Brain microvascular endothelial cell (primary cell): ENCODE data around the gene SGPL1.

Experiments used
- DNase-seq: peaks from one replicate; pipeline ENCODE4 v3.0.0-alpha.2; 2020
- H3K27ac ChIP-seq: fragments of 250-450 bp; sonication (Bioruptor Pico); 2 replicates; pipeline ENCODE4 v1.5.1; 2020; ENCODE audit warnings: mild to moderate bottlenecking, moderate library complexity
- H3K27me3 ChIP-seq: fragments of 250-450 bp; sonication (Bioruptor Pico); replicated peaks from 2 replicates; pipeline ENCODE4 v1.5.1; 2020; ENCODE audit warnings: mild to moderate bottlenecking
- H3K36me3 ChIP-seq: fragments of 250-450 bp; sonication (Bioruptor Pico); replicated peaks from 2 replicates; pipeline ENCODE4 v1.5.1; 2020; ENCODE audit warnings: mild to moderate bottlenecking
- H3K4me3 ChIP-seq: 2 replicates; pipeline ENCODE4 v1.5.1; 2011; ENCODE audit warnings: low read depth, mild to moderate bottlenecking, control low read depth, low read length, moderate library complexity
- CTCF ChIP-seq: IDR thresholded peaks from 2 replicates; pipeline ENCODE4 v1.5.1; 2011; ENCODE audit warnings: low read depth, mild to moderate bottlenecking, moderate library complexity, low read length, control low read depth, inconsistent platforms; ENCODE audit errors: missing control alignments
- in situ Hi-C: cut with HindIII; loops from 2 replicates; pipeline ENCODE4 v1.10.0; 2017; ENCODE audit warnings: low sequenced_read_pairs, low pct_ligation_motif_present

Gene SGPL1

DNA sequence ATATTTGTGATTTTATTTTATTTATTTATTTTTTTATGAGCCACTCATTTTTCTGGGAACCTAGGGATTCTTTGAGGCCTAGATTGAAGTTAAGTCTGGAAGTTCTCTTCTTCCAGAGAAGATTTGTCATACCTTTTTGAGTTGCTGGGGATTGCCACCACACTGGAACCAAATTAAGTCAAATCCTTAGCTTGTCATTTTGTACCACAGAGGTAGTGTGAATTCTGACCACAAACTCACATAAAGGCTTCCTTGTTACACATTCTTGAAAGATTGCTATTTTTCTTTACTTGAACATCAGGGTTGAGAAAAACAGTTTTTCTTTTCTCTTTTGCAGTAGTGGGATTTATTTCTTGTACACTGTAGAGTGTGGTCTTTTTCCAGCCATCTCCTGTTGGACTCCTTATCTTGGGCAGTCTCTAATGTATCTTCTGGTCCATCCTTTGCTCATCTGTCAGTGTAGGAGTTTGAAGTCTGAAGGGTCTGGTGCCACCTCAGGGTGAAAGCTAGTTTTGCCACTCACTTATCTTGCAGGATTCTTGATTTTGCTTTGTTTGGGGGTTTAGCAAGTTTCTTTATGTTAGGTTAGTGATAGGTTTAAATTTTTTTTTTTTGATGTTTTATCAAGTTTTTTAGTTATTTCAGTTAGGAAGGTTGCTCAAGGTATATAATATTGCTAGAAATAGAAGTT, 47.9 kb downstream of the SGPL1 start:
- peaks cover 17% of the 10 kb centered on the region for H3K36me3 ChIP-seq
- in situ Hi-C loops, result no loop called here

GRCh38 chr10:70864935-70865334, 49.2 kb downstream of the SGPL1 start:
- H3K27ac ChIP-seq, result no peak overlapping the region
- in situ Hi-C loops, result no loop called here
- no peaks in the 10 kb centered on the region for H3K27me3 ChIP-seq
- no peak overlapping the region for H3K4me3 ChIP-seq
- DNase-seq, result no peak
- TF ChIP-seq CTCF, result no peak
- H3K36me3 ChIP-seq, result peaks cover 18% of the 10 kb centered on the region

More for the DNA sequence above, 47.9 kb downstream of the SGPL1 start:
- DNase-seq, result no peak
- peak; percentile 21 for TF ChIP-seq CTCF
- Histone ChIP-seq H3K27ac (no peak overlapping the region), H3K4me3 (no peak overlapping the region), H3K27me3 (no peaks in the 10 kb centered on the region)

- Histone ChIP-seq H3K4me3 (no peak overlapping the region), H3K36me3 (peaks cover 17% of the 10 kb centered on the region), H3K27me3 (no peaks in the 10 kb centered on the region), H3K27ac (no peak overlapping the region)
- no peak for TF ChIP-seq CTCF
- peak; percentile 41 for DNase-seq
- in situ Hi-C loops, result no loop called here
These were observed 50.7 kb downstream of the SGPL1 start for GRCh38 chr10:70866424-70866823.

GRCh38 chr10:70872291-70872690, 56.5 kb downstream of the SGPL1 start:
- H3K27me3 ChIP-seq, result no peaks in the 10 kb centered on the region
- no peak for DNase-seq
- TF ChIP-seq CTCF, result no peak
- no peak overlapping the region for H3K27ac ChIP-seq
- in situ Hi-C loops, result no loop called here
- H3K4me3 ChIP-seq, result no peak overlapping the region
- H3K36me3 ChIP-seq, result peaks cover 41% of the 10 kb centered on the region

- no peaks in the 10 kb centered on the region for H3K27me3 ChIP-seq
- TF ChIP-seq CTCF, result no peak
- DNase-seq, result no peak
- H3K27ac ChIP-seq, result no peak overlapping the region
- H3K4me3 ChIP-seq, result no peak overlapping the region
- in situ Hi-C loops, result no loop called here
- H3K36me3 ChIP-seq, result peaks cover 48% of the 10 kb centered on the region
These were observed 58.3 kb downstream of the SGPL1 start for GRCh38 chr10:70874061-70874460.

GRCh38 chr10:70879207-70879606, 63.5 kb downstream of the SGPL1 start:
- TF ChIP-seq CTCF, result no peak
- Histone ChIP-seq H3K27ac (no peak overlapping the region), H3K4me3 (no peak overlapping the region), H3K27me3 (no peaks in the 10 kb centered on the region), H3K36me3 (peaks cover 21% of the 10 kb centered on the region)
- no peak for DNase-seq
- in situ Hi-C loops, result no loop called here
